Measurements from ENCODE around the gene PTPN14. TPM values are rescaled to one million over a fixed set of nuclear protein-coding genes. Genes with fewer than 3 reads are reported as not detected.
A peak's percentile ranks its signal among the peaks of the same experiment; 100 is the strongest.

Gene PTPN14
- total and polyA plus RNA-seq, 2 experiments from 2014 or later = 18.7 to 70.2 TPM

- Histone ChIP-seq H3F3A (replicated peaks; ENCODE audit: low read depth) (peaks cover 7% of the 10 kb centered on the region; the same call in 1 of the 2 replicates), H2AFZ (no peak overlapping the region), H3K4me3 (peak overlapping the region; percentile 87), H3K27ac (ENCODE audit: low read depth) (peak overlapping the region; percentile 100; the same call in 1 of the 2 replicates), H3K4me1 (ENCODE audit: insufficient read depth) (peaks cover 52% of the 10 kb centered on the region), H3K27me3 (ENCODE audit: insufficient read depth) (no peaks in the 10 kb centered on the region), H3K9me2 (ENCODE audit: insufficient read depth) (no peaks in the 10 kb centered on the region), H4K20me1 (replicated peaks; ENCODE audit: insufficient read depth) (peaks cover 14% of the 10 kb centered on the region), H3K79me2 (replicated peaks; ENCODE audit: insufficient read depth) (peaks cover 59% of the 10 kb centered on the region), H3K4me2 (peak overlapping the region; percentile 85), H3K36me3 (ENCODE audit: insufficient read depth) (no peaks in the 10 kb centered on the region)
- TF ChIP-seq ZNF331 (CRISPR knock-in tag; IDR thresholded peaks at IDR 0.05; ENCODE audit: low read depth) = no peak
- TF ChIP-seq REST (IDR thresholded peaks at IDR 0.05; ENCODE audit: unreplicated experiment) = no peak
- no peak for TF ChIP-seq POLR2AphosphoS5 (IDR thresholded peaks at IDR 0.05; ENCODE audit: low read depth)
- TF ChIP-seq CTCF (conservative IDR thresholded peaks at IDR 0.05; ENCODE audit: low read depth in 2 of 2) = peak in 1 of 2 experiments; percentile 13; a peak in 1 of 4 replicates
- TF ChIP-seq, protein P1, sequence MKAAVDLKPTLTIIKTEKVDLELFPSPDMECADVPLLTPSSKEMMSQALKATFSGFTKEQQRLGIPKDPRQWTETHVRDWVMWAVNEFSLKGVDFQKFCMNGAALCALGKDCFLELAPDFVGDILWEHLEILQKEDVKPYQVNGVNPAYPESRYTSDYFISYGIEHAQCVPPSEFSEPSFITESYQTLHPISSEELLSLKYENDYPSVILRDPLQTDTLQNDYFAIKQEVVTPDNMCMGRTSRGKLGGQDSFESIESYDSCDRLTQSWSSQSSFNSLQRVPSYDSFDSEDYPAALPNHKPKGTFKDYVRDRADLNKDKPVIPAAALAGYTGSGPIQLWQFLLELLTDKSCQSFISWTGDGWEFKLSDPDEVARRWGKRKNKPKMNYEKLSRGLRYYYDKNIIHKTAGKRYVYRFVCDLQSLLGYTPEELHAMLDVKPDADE (IDR thresholded peaks at IDR 0.05) = 0 out of 2 replicates have a peak, but pooled peaks have one; percentile 4
- H3K27me3 Mint-ChIP-seq (ENCODE audit: insufficient read depth, low read depth, poor library complexity) = peaks cover 21% of the 10 kb centered on the region
- no peaks in the 10 kb centered on the region for H3K9me3 Mint-ChIP-seq
- H3K36me3 Mint-ChIP-seq (ENCODE audit: low read depth) = no peaks in the 10 kb centered on the region
- no peak overlapping the region for H3K27ac Mint-ChIP-seq
- ATAC-seq (peak; percentile 5), DNase-seq (ENCODE audit: low spot score) (peak; percentile 60)
- peak overlapping the region; percentile 90 for H3K4me3 Mint-ChIP-seq
- H3K4me1 Mint-ChIP-seq = peaks cover 55% of the 10 kb centered on the region
These were observed 1.2 kb downstream of the PTPN14 start for GRCh38 chr1:214550013-214550856.

DNA sequence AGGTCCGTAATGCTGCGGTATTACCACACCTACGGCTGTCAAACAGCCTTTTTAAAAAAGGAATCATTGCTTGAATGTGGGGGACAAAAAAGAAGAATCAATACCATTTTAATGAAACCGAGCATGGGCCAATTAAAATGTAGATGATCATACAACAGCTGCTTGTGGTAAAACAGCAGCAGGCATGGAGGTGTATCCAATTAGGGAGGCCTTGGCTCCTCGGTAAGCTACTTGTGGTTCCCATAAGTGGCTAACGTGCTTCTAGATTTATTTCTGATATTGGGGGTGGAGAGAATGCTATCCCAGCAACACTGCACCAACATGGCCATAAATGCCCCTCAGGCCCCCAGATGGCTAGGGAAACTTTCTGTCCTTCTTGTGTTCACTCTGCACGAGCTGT is 1.8 kb downstream of the PTPN14 start:
- Histone ChIP-seq H3K27me3 (ENCODE audit: insufficient read depth) (no peaks in the 10 kb centered on the region), H3K4me3 (peak overlapping the region; percentile 87), H3F3A (replicated peaks; ENCODE audit: low read depth) (peaks cover 7% of the 10 kb centered on the region; the same call in 1 of the 2 replicates), H2AFZ (no peak overlapping the region), H3K79me2 (replicated peaks; ENCODE audit: insufficient read depth) (peaks cover 65% of the 10 kb centered on the region), H3K9me2 (ENCODE audit: insufficient read depth) (no peaks in the 10 kb centered on the region), H3K36me3 (ENCODE audit: insufficient read depth) (no peaks in the 10 kb centered on the region), H3K4me2 (peak overlapping the region; percentile 85), H3K4me1 (ENCODE audit: insufficient read depth) (peaks cover 57% of the 10 kb centered on the region), H4K20me1 (replicated peaks; ENCODE audit: insufficient read depth) (peaks cover 14% of the 10 kb centered on the region), H3K27ac (ENCODE audit: low read depth) (no peak overlapping the region)
- Mint-ChIP-seq H3K27ac (no peak overlapping the region), H3K36me3 (ENCODE audit: low read depth) (no peaks in the 10 kb centered on the region), H3K27me3 (ENCODE audit: insufficient read depth, low read depth, poor library complexity) (peaks cover 21% of the 10 kb centered on the region), H3K9me3 (no peaks in the 10 kb centered on the region), H3K4me1 (peaks cover 60% of the 10 kb centered on the region), H3K4me3 (peak overlapping the region; percentile 90)
- no peak for ATAC-seq
- no peak for DNase-seq (ENCODE audit: low spot score)
- TF ChIP-seq STAT1 (IDR thresholded peaks at IDR 0.05; ENCODE audit: unreplicated experiment) (no peak), REST (IDR thresholded peaks at IDR 0.05; ENCODE audit: unreplicated experiment) (no peak), ZNF331 (CRISPR knock-in tag; IDR thresholded peaks at IDR 0.05; ENCODE audit: low read depth) (no peak), CREB1 (CRISPR knock-in tag; IDR thresholded peaks at IDR 0.05; ENCODE audit: low read depth) (no peak), NANOG (IDR thresholded peaks at IDR 0.05; ENCODE audit: borderline replicate concordance) (no peak), EZH2 (IDR thresholded peaks at IDR 0.05; ENCODE audit: low read depth, unreplicated experiment) (no peak), ZNF114 (CRISPR knock-in tag; IDR thresholded peaks at IDR 0.05) (no peak)

Data from GM23338 (cell line).